Mucosa of descending colon (tissue), 3 donors: Measurements from ENCODE around the gene GUCY1B1. TPM values are rescaled to one million over a fixed set of nuclear protein-coding genes. Genes with fewer than 3 reads are reported as not detected.
A peak's percentile ranks its signal among the peaks of the same experiment; 100 is the strongest.
"Not testable (repeated sequence)": the region's sequence is repeated elsewhere in the genome, so short reads cannot be mapped to it uniquely, and the experiment has no call there.

Experiments used
- ATAC-seq: fragments of 200-7000 bp; cut with Tn5 transposase; one replicate; pipeline ENCODE4 v1.9.1; 2020; ENCODE audit warnings: mild to moderate bottlenecking, moderate library complexity
- DNase-seq, 3 donors: peaks; one replicate each; pipeline ENCODE4 v3.0.0-alpha.2; 2020
- H3K36me3 ChIP-seq: fragments of 200-600 bp; one replicate; pipeline ENCODE4 v1.8.0; 2021; ENCODE audit warnings: low read depth, mild to moderate bottlenecking
- H3K4me1 ChIP-seq: fragments of 200-600 bp; one replicate; pipeline ENCODE4 v1.8.0; 2021; ENCODE audit warnings: low read depth, mild to moderate bottlenecking
- H3K4me3 ChIP-seq: fragments of 200-600 bp; one replicate; pipeline ENCODE4 v1.8.0; 2021; ENCODE audit warnings: mild to moderate bottlenecking
- H3K9me3 ChIP-seq: fragments of 200-600 bp; one replicate; pipeline ENCODE4 v1.8.0; 2021; ENCODE audit warnings: mild to moderate bottlenecking
- CTCF ChIP-seq: fragments of 200-600 bp; IDR thresholded peaks from one replicate; pipeline ENCODE4 v1.8.0; 2022; ENCODE audit warnings: antibody characterized with exemption, mild to moderate bottlenecking
- intact Hi-C, 2 donors: fragments of 100-400 bp; cut with DNase I in 1 of 2; cut with micrococcal nuclease in 1 of 2; formaldehyde crosslinking; loops; one replicate each; pipeline versions ENCODE4 v1.11.0 to v1.11.1; 2022; cut with DNase I, micrococcal nuclease
- total RNA-seq, 3 donors: library from RNA; stranded (reverse); fragmentation: NEBNext Ultra II Directional in 2 of 3; extraction: Animal tissue kit (Norgen Biotek cat#: 25700) in 2 of 3; gene quantifications; one replicate each; pipeline versions ENCODE4 v1.2.1 to v1.2.4, GENCODE V29; 2021 to 2023
- donor health status: DM: no; HTN: no; CAD: no; lungs with moderate emphysema.
- donor health status: DM: no; HTN: no; CAD: no.
- donor health status: DM: no; HTN: yes; CAD: no.

GUCY1B1 gene
- total RNA-seq, 3 donors from 2014 or later: 1.9 to 42.1 (median 6.2) TPM

- DNase-seq: peak in 1 of 3 donors; percentile 39
- intact Hi-C loops: loop anchor here (1.0 to 10.0 kb wide), 3 partner anchors 102 to 372 kb away; no protein-coding TSS in a partner anchor
- Histone ChIP-seq H3K4me1 (no peaks in the 10 kb centered on the region), H3K9me3 (no peaks in the 10 kb centered on the region), H3K36me3 (no peaks in the 10 kb centered on the region), H3K4me3 (no peak overlapping the region)
- peak; percentile 65 for ATAC-seq
- peak; percentile 20 for TF ChIP-seq CTCF
These were observed 28.4 kb downstream of the GUCY1B1 start for GRCh38 chr4:155787113-155787710.

- no peaks in the 10 kb centered on the region for H3K9me3 ChIP-seq
- no peak for TF ChIP-seq CTCF
- intact Hi-C loops: loop anchor here in 1 of 2 donors (10.0 kb wide), 2 partner anchors 105 to 375 kb away; no protein-coding TSS in a partner anchor
- no peaks in the 10 kb centered on the region for H3K4me1 ChIP-seq
- ATAC-seq (no peak), DNase-seq (no peak)
- H3K36me3 ChIP-seq: no peaks in the 10 kb centered on the region
- H3K4me3 ChIP-seq: no peak overlapping the region
These were observed 30.6 kb downstream of the GUCY1B1 start for GRCh38 chr4:155789391-155789790.

GRCh38 chr4:155789982-155790381 is 31.2 kb downstream of the GUCY1B1 start:
- no peaks in the 10 kb centered on the region for H3K9me3 ChIP-seq
- intact Hi-C loops: loop anchor here in 1 of 2 donors (10.0 kb wide), 2 partner anchors 105 to 375 kb away; no protein-coding TSS in a partner anchor
- ATAC-seq (no peak), DNase-seq (no peak)
- H3K4me1 ChIP-seq: no peaks in the 10 kb centered on the region
- no peak for TF ChIP-seq CTCF
- no peaks in the 10 kb centered on the region for H3K36me3 ChIP-seq
- H3K4me3 ChIP-seq: no peak overlapping the region

GRCh38 chr4:155794589-155795236 is 35.9 kb downstream of the GUCY1B1 start:
- DNase-seq (no peak), ATAC-seq (no peak)
- TF ChIP-seq CTCF: no peak
- intact Hi-C loops: no loop called here
- Histone ChIP-seq H3K36me3 (no peaks in the 10 kb centered on the region), H3K4me3 (no peak overlapping the region), H3K9me3 (no peaks in the 10 kb centered on the region), H3K4me1 (no peaks in the 10 kb centered on the region)

- DNase-seq: no peak
These were observed 37.2 kb downstream of the GUCY1B1 start for GRCh38 chr4:155795991-155796390.

GRCh38 chr4:155797581-155797980 is 38.8 kb downstream of the GUCY1B1 start:
- DNase-seq, H3K36me3 ChIP-seq, H3K4me1 ChIP-seq, ATAC-seq, intact Hi-C loops, H3K9me3 ChIP-seq, H3K4me3 ChIP-seq: not testable (repeated sequence)

More at GRCh38 chr4:155795991-155796390, 37.2 kb downstream of the GUCY1B1 start:
- no peak for TF ChIP-seq CTCF
- no peaks in the 10 kb centered on the region for H3K36me3 ChIP-seq
- ATAC-seq: no peak
- H3K4me3 ChIP-seq: no peak overlapping the region
- no peaks in the 10 kb centered on the region for H3K4me1 ChIP-seq
- no peaks in the 10 kb centered on the region for H3K9me3 ChIP-seq
- intact Hi-C loops: no loop called here
